NK-92 treated with Interleukin-12 subunit alpha and Interleukin-12 subunit beta, amount 100 ng/mL, for 24 hours (cell line): ENCODE data around the gene TBL2.
"Not testable (repeated sequence)": the region's sequence is repeated elsewhere in the genome, so short reads cannot be mapped to it uniquely, and the experiment has no call there.

Experiments used
- DNase-seq: peaks from one replicate; lab custom pipeline; 2025; lab: John Stamatoyannopoulos, UW

TBL2 gene, protein sequence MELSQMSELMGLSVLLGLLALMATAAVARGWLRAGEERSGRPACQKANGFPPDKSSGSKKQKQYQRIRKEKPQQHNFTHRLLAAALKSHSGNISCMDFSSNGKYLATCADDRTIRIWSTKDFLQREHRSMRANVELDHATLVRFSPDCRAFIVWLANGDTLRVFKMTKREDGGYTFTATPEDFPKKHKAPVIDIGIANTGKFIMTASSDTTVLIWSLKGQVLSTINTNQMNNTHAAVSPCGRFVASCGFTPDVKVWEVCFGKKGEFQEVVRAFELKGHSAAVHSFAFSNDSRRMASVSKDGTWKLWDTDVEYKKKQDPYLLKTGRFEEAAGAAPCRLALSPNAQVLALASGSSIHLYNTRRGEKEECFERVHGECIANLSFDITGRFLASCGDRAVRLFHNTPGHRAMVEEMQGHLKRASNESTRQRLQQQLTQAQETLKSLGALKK

DNA sequence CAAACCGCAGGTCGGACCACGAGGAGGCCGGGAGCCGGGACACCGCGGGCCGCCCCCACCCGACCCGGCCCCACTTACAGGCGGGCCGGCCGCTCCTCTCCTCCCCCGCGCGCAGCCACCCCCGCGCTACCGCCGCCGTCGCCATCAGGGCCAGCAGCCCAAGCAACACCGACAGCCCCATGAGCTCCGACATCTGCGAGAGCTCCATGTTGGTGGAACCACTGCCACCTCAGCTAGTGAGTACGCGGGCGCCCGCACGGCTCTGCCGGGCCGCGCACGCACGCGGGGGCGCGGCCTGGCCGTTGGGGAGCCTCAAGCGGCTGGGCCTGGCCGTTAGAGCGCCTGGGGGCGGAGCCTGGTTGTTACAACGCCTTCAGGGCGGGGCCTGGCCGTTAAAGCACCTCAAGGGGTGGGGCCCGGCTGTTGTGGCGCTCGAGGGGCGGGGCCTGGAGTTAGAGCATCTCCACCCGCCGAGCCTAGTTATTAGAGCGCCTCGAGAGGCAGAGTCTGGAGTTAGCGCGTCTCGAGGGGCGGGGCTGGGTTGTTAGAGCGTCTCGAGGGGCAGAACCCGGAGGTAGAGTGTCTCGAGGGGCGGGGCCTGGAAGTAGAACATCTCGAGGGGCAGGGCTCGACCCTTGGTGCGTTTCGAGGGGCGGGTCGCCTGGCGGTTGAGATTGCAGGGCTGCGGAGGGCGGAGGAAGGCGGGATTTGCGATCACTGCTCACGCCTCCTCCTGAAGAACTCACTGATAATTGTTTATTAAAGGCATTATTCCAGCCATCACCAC is at the start of gene TBL2:
Gene TBL2 (minus strand): TSS at position 238 of the 787 bp plus-strand sequence. CDS start 30 bp downstream, at position 208.
- DNase-seq: peak; percentile 100

DNA sequence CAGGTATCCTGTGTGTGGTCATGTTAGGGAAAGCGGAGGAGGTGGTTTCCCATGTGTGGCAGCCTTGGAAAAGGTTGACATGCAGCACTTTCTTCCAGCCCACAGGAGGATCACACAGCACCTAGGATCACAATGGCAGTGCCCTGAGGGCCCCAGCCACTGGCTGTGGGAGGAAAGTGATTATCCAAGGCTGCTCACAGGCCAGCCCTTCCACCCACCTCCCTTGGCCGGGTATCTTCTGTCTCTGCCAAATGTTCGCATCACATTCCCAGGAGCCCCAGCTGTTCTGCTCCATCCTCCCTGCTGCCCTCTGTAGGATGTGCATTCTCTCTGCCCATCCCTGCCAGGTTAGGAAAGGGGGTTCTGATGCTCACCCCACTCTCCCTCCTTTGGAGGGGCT is 48.4 kb upstream of the TBL2 start:
- DNase-seq: no peak

DNA sequence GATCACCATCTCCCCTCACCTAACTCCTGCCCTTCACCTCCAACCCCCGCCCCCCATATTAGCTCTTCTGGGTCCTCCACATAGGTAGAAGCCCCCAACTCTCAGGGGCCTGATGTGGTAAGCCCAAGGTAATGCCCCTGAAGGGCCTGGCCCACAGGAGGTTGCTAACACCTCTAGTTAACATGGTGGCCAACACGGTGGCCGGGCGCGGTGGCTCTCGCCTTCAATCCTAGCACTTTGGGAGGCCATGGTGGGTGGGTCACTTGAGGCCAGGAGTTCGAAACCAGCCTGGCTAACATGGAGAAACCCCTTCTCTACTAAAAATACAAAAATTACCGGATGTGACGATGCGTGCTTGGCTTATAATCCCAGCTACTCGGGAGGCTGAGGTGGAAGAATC is 46.9 kb upstream of the TBL2 start:
- DNase-seq: no peak

DNA sequence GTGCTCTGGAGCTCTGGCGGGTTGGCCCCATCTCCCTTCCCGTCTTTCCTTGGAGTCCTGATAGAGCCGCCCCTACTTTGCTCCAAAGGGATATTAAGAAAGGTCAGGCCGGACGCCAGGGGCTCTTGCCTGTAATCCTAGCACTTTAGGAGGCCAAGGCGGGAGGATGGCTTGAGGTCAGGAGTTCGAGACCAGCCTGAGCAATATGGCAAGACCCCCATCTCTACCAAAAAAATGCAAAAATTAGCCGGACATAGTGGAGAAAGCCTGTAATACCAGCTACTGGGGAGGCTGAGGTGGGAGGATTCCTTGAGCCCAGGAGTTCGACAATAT is 46.3 kb upstream of the TBL2 start:
- DNase-seq: no peak

DNA sequence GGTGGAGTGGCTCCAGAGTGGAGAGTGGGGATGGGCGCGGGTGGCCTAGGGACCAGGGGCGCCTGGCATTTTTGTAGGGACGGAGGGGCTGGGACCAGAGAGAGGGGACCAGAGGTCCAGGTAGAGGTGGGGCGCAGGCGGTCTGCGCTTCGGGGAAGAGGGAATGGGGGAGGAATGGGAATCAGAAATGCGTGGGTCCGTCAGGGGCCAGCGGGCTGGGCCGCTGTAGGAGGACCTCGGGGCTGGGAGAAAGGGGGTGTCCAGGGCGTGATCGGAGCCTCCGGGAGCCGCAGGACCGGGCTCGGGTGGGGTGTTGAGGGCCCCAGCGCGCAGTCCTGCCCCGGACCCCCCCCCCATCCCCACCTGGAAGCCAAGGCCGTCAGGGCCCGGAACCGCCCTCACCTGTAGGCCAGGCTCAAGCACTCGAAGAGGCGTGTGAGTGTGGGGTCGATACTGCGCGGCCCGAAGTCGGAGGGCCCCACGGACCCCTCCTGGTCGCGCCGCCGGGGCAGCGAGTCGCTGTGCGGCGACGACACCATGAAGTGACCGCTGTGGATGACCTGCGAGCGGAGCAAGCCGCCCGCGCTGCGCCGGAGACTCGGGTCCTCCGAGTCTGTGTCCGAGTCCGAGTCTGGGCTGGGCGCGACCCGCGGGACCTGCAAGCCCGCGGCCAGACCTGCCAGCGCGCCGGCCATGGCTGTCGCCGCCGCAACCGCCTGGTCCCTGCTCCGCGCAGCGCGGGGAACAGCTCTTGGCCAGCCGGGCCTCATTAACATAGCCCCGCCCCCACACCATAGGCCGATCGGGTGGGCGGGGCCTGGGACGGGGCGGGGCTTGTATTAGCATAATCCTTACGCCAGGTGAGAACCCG is 45.7 kb upstream of the TBL2 start, which contains the start of gene MLXIPL:
Gene MLXIPL (minus strand): TSS at position 725 of the 871 bp plus-strand sequence. CDS start 30 bp downstream, at position 695.
- DNase-seq: no peak

DNA sequence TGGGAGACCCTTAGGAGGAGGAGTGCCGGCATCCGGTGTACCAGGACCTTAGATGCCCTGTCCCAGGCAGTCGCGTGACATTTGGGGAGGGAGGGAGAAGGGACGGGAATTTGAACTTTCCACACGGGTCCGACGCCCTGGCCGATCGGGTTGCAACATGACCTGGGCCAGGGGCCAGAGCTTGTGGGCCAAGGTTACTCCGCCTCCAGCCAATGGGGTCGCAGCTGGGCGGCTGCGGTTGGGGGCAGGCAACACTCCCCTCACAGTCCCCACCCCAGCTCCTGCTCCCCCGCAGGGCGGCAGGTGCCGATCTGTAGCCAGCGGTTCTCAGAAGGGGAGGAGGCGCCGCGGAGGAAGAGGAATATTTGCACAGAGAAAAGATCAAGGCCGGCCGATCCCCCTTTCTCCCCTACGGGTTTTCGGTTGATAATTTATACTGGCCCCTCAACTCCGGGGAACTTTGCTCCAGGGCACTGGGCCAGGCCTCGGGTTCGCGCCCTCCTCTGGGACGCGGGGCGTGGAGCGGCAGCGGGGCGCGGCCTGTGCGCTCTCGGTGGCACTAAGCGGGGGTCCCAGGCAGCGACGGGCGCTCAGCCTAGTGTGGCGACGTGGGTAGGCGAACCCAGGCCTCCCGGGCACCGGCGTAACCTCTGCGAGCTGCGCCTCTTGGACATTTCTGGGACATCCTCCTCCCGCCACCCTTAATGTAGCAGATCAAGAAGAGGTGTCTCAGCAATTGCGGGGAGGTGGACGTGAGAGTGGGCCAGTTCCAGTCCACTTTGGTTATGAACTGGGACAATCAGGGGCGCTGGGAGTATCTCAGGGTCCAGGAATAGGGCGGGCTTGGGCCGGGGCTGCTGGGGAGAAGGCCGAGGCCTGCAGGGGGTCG is 44.8 kb upstream of the TBL2 start:
- DNase-seq: no peak

DNA sequence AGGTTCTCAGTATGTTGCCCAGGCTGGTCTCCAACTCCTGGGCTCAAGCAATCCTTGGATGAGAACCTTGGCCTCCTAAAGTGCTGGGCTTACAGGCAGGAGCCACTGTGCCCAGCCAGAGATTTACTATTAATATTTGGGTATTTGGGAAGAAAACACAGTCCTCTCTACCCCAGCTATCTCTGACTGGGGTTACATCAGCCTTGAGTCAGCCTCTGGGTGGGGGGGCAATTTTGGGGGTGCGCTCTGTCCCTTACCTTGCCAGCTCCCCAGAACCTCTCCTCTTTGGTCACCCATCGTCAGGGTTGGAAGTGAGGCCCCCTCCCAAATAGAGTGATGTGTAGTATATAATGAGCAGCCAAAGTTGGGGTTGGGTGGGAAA is 44.1 kb upstream of the TBL2 start:
- no peak for DNase-seq

DNA sequence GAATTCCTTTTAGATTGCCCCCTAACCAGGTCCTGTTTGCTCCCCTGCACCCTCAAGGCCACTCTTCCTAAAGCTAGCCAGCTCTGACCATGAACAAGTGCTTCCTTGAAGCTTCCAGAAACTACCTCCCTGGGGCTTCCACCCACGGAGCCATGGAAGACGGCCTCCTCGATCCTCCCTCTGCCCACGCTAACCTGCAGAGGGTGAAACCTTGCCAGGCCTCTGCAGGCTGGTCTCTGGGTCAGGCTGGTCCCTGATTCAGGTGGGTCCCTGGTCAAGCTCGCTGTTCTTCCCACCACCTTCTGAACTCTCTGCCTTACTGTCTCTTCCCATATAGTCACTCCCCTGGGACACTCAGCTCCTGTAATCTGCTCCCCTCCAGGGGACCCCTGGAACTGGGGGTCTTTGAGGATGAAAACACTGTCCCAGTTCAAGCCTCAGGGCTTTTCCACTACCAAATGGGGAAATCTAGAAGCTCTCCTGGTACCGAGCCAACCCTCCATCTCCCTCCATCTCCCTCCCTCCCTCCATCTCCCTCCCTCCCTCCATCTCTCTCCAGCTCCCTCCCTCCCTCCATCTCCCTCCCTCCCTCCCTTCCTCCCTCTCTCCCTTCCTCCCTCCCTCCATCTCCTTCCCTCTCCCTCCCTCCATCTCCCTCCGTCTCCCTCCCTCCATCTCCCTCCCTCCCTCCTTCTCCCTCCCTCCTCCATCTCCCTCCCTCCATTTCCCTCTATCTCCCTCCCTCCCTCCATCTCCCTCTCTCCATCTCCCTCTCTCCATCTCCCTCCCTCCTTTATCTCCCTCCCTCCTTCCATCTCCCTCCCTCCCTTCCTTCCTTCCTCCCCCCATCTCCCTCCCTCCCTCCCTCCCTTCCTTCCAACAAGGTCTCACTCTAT is 43.0 kb upstream of the TBL2 start:
- no peak for DNase-seq

DNA sequence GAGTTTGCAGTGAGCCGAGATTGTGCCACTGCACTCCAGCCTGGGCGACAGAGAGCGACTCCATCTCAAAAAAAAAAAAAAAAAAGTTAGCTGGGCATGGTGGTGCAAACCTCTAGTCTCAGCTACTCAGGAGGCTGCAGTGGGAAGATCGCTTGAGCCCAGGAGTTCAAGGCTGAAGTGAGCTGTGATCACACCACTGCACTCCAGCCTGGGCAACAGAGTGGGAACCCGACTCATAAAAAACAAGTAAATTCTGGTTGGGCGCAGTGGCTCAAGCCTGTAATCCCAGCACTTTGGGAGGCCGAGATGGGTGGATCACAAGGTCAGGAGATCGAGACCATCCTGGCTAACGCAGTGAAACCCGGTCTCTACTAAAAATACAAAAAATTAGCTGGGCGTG is 41.0 kb upstream of the TBL2 start:
- not testable (repeated sequence) for DNase-seq

DNA sequence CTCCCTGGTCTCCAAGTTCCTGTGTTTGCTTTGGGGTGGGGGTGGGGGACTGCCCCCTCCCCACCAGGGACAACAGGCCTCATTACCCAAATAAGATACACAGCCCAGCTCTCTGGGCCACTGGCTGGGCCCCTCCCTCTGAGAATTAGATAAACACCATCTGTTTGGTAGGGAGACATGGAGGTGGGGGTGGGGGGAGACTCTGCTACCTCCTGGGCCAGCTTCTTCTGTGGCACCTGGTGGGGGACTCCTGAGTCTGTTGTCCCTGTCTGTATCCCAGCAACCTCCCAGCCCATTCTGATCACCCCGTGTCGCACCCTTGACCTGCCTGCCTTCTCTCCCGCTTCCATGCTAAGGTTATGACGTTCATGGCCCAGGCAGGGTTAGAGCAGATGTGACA is 40.2 kb upstream of the TBL2 start:
- no peak for DNase-seq

DNA sequence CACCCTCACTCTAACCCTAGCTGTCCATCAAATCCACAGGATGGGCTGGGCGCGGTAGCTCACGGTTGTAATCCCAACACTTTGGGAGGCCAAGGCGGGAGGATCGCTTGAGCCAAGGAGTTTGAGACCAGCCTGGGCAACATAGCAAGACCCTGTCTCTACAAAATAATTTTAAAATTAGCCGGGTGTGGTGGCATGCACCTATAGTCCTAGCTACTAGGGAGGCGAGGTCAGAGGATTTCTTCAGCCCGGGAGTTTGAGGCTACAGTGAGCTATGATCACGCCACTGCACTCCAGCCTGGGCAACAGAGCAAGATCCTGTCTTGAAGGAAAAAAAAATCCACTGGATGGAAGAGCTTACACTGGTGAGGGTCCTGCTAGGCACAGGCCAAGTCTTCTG is 39.1 kb upstream of the TBL2 start:
- not testable (repeated sequence) for DNase-seq

DNA sequence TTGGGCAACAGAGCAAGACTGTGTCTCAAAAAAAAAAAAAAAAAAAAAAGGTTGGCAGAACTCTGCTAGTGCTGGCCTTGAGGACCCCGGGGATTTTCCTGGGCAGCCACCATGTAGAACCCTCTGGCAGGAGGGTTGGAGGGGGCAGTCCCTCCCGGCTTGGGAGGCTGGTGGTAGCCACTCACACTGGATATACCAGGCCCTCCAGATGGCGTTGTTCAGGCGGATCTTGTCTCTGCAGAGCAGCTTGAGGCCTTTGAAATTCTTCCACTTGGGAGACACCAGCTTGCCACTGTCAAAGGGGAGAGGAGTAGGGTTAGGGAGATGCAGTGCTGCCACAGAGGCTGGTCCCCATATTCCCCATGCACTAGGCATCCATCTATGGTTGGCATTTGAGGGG is 37.5 kb upstream of the TBL2 start:
- DNase-seq: no peak

DNA sequence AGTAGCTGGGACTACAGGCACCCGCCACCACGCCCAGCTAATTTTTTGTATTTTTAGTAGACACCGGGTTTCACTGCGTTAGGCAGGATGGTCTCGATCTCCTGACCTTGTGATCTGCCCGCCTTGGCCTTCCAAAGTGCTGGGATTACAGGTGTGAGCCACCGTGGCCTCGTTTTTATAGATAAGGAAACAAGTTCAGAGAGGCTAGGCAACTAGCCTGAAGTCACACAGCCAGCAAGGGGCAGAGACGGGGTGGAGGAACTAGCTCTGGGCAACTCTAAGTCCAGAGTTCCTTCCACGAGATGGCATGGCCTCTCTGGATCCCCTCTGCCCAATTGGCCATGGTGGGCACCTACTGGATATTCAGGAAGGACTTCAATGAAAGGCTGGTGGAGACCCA is 36.6 kb upstream of the TBL2 start:
- not testable (repeated sequence) for DNase-seq

DNA sequence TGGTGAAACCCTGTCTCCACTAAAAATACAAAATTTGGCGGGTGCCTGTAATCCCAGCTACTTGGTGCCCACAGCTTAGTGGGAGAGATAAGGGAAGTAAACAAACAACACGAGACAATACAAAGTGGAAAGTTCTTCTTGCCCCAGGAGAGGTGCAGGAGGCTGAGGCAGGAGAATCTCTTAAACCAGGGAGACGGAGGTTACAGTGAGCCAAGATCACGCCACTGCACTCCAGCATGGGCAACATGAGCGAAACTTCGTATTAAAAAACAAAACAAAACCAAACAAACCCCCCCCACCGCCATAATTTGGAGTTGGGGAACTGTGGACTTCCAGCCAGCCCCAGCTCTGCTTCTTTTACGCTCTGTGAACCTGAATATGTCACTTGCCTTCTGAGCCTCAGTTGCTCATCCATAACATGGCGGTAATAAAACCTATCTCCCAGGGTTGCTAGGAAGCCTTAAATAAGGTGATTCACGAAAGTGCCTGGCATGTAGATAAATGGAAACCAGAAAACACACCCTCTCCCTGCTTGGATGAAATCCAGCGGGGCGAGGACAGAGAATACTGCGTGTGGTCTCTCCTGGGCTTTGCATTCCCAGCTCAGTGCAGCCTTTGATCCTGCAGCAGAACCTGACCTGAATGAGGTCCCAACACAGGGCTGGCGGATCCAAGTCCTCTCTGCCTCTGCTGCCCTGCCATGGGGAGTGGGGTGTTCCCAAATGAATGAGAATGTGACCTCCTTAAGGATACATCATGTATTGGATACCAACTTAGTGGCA is 35.8 kb upstream of the TBL2 start:
- no peak for DNase-seq

DNA sequence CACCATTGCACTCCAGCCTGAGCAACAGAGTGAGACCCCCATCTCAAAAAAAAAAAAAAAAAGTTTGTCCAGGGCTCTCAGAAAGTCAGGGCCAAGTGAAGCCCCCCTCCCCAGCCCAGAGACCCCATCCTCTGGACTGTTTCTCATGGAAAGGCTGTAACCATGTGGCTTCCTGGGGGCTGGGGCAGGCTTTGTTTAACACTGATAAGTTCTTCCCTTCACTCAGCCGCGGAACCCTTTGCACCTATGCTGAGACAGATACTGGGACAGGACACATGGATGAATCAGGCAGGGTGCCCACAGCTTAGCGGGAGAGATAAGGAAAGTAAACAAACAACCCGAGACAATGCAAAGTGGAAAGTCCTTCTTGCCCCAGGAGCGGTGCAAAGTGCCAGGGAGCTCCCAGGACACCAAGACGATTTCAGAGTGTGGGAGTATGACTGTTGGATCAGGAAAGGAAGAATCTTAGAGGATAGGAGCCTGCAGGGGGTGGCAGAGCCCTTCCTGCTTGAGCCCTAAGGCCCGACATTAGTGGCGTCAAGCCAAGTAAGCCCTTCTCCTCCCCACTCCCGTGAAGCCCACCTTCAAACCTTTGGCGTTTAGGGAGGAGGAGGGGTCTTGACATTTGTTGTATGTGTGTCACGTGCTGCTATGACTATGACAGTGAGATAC is 34.4 kb upstream of the TBL2 start:
- no peak for DNase-seq

DNA sequence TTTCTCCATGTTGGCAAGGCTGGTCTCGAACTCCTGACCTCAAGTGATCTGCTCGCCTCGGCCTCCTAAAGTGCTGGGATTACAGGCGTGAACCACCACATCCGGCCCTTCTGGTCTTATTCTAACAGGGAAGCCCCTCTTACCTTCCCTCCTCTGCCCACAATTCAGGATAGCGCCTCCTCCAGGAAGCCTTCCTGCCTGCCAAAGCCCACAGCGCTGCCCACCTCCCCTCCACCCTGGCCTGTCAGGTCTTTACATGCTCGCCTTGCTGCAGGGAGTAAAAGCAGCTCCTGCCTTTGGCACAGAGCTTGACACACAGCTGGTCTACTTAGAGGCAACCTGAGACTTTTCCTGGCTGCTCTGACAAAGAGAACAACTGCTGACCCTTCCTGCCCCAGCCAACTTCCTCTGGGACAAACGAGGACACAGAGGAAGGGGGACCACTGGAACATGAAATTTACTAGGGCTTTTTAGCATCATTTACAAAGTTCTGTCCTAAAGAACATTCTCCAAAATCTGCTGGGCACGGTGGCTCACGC is 32.7 kb upstream of the TBL2 start:
- no peak for DNase-seq

DNA sequence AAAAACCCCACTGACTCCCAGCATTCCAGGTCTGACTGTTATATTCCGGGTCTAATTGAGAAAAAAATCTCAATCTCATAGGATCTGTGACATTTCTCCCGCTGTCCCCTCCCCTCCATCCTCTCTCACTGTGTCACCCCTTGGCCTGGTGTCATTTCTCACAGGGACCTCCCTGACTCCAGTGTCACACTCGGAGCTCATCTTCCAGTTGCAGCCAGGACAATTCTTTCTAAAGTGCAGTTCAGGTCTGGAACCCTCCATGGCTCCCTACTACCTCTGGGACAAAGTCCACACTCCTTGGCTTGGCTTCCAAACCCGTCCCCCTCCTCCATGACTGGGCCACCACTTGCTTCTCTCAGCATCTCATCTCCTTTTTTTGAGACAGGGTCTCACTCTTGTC is 31.7 kb upstream of the TBL2 start:
- DNase-seq: no peak

DNA sequence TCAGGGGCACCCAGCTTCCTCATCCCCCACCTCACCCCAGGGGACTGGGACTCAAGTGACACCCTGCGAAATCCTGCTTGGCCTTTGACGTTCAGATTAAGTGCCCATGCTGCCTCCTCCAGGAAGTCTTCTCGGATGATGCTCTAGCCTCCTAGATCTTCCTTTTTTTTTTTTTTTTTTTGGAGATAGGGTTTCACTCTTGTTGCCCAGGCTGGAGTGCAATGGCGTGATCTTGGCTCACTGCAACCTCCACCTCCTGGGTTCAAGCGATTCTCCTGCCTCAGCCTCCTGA is 29.3 kb upstream of the TBL2 start:
- not testable (repeated sequence) for DNase-seq
